Measurements from ENCODE around the gene PRH1. TPM values are rescaled to one million over a fixed set of nuclear protein-coding genes. Genes with fewer than 3 reads are reported as not detected.

Gene PRH1
- total RNA-seq (2022; extraction: Qiagen RNA extraction) = 2.0 to 3.3 TPM (median 3.1 TPM) in 5 replicates

GRCh38 chr12:10884086-10884725, at the start of gene PRH1:
Gene PRH1, minus strand, starts transcription at chr12:10884255. Its CDS starts 38 bp downstream, at chr12:10884217.

GRCh38 chr12:10928746-10929286, 44.8 kb upstream of the PRH1 start, which contains the start of gene PRH2:
Gene PRH2, plus strand, starts transcription at chr12:10929236. Its CDS starts 38 bp downstream, at chr12:10929274.

GRCh38 chr12:10909462-10909861, 25.4 kb upstream of the PRH1 start, which contains the start of gene TAS2R13:
Gene TAS2R13, minus strand, starts transcription at chr12:10909562. Its CDS starts 264 bp downstream, at chr12:10909298.

GRCh38 chr12:10849425-10849878, 34.6 kb downstream of the PRH1 start, which contains the start of gene PRR4:
Gene PRR4, minus strand, starts transcription at chr12:10849475. Its CDS starts 38 bp downstream, at chr12:10849437.

Other genes with a start within 250 kb of the PRH1 start
- 0.08 to 0.41 TPM (median 0.22 TPM) in 5 replicates for gene STYK1, start 210.2 kb downstream of the PRH1 start, total RNA-seq (2022; extraction: Qiagen RNA extraction)
- 254 to 269 TPM (median 257 TPM) in 5 replicates for gene YBX3, start 160.9 kb downstream of the PRH1 start, total RNA-seq (2022; extraction: Qiagen RNA extraction)
- gene TAS2R7, start 81.6 kb downstream of the PRH1 start, total RNA-seq (2022; extraction: Qiagen RNA extraction) = not detected in 5 replicates
- gene TAS2R8, start 77.0 kb downstream of the PRH1 start, total RNA-seq (2022; extraction: Qiagen RNA extraction) = not detected in 5 replicates
- not detected in 5 replicates for gene TAS2R9, start 74.1 kb downstream of the PRH1 start, total RNA-seq (2022; extraction: Qiagen RNA extraction)
- gene TAS2R10, start 57.9 kb downstream of the PRH1 start, total RNA-seq (2022; extraction: Qiagen RNA extraction) = 0.08 to 0.10 TPM in 2 of 5 replicates, not detected in the others
- 1.6 to 3.3 TPM (median 2.6 TPM) in 5 replicates for gene PRR4, start 34.8 kb downstream of the PRH1 start, total RNA-seq (2022; extraction: Qiagen RNA extraction)
- gene TAS2R13, start 25.3 kb upstream of the PRH1 start, total RNA-seq (2022; extraction: Qiagen RNA extraction) = not detected in 5 replicates
- gene PRH2, start 45.0 kb upstream of the PRH1 start, total RNA-seq (2022; extraction: Qiagen RNA extraction) = 0.29 to 0.47 TPM in 2 of 5 replicates, not detected in the others
- 0.43 to 0.70 TPM (median 0.48 TPM) in 5 replicates for gene TAS2R14, start 55.0 kb upstream of the PRH1 start, total RNA-seq (2022; extraction: Qiagen RNA extraction)
- not detected in 5 replicates for gene TAS2R50, start 102.7 kb upstream of the PRH1 start, total RNA-seq (2022; extraction: Qiagen RNA extraction)
- 0.07 to 0.20 TPM (median 0.14 TPM) in 3 of 5 replicates, not detected in the others for gene TAS2R20, start 114.0 kb upstream of the PRH1 start, total RNA-seq (2022; extraction: Qiagen RNA extraction)
- gene TAS2R19, start 138.4 kb upstream of the PRH1 start, total RNA-seq (2022; extraction: Qiagen RNA extraction) = 0.13 to 0.17 TPM (median 0.14 TPM) in 3 of 5 replicates, not detected in the others
- 0.10 to 0.22 TPM in 2 of 5 replicates, not detected in the others for gene TAS2R31, start 147.2 kb upstream of the PRH1 start, total RNA-seq (2022; extraction: Qiagen RNA extraction)
- gene TAS2R46, start 178.0 kb upstream of the PRH1 start, total RNA-seq (2022; extraction: Qiagen RNA extraction) = not detected in 5 replicates
- not detected in 5 replicates for gene TAS2R43, start 208.1 kb upstream of the PRH1 start, total RNA-seq (2022; extraction: Qiagen RNA extraction)

All from A549 treated with Hydrocortisone at 1 μM for 4 hours (cell line).